Fibroblast of lung (primary cell): ENCODE measurements around the gene PACS2. TPM values are rescaled to one million over a fixed set of nuclear protein-coding genes. Genes with fewer than 3 reads are reported as not detected.

Experiments used
- DNase-seq, 2 donors: peaks; one replicate each; pipeline versions ENCODE4 v3.0.0 to v3.0.0-alpha.2; 2010; ENCODE audit warnings: low read depth in 2 of 2
- H2AFZ ChIP-seq: 2 replicates; pipeline ENCODE4 v1.5.1; 2012; ENCODE audit warnings: low read length, control low read depth, inconsistent platforms
- H3K27ac ChIP-seq: 2 replicates; pipeline ENCODE4 v1.5.1; 2011; ENCODE audit warnings: low read length, control low read depth; ENCODE audit not compliant: insufficient read depth
- H3K27me3 ChIP-seq: 2 replicates; pipeline ENCODE4 v1.5.1; 2011; ENCODE audit warnings: mild to moderate bottlenecking, low read length; ENCODE audit not compliant: control insufficient read depth, insufficient read depth
- H3K36me3 ChIP-seq: 2 replicates; pipeline ENCODE4 v1.5.1; 2011; ENCODE audit warnings: low read length; ENCODE audit not compliant: control insufficient read depth, insufficient read depth
- H3K4me1 ChIP-seq: 2 replicates; pipeline ENCODE4 v1.5.1; 2011; ENCODE audit warnings: low read length; ENCODE audit not compliant: control insufficient read depth, insufficient read depth; ENCODE audit errors: extremely low read depth
- H3K4me2 ChIP-seq: 2 replicates; pipeline ENCODE4 v1.5.1; 2011; ENCODE audit warnings: low read length, control low read depth; ENCODE audit not compliant: insufficient read depth; ENCODE audit errors: extremely low read depth
- H3K4me3 ChIP-seq, 4 experiments: fragments of 200-600 bp in 1 of 4; sonication (generic) in 1 of 4; replicated peaks in 1 of 4; 2 replicates each; pipeline ENCODE4 v1.5.1; 2011 to 2016; ENCODE audit warnings: low read length in 4 of 4, low read depth in 3 of 4, mild to moderate bottlenecking in 3 of 4, control low read depth in 2 of 4, inconsistent platforms in 1 of 4, mixed read lengths in 1 of 4; ENCODE audit not compliant: insufficient read depth in 1 of 4; ENCODE audit errors: control extremely low read depth in 1 of 4
- H3K79me2 ChIP-seq: 2 replicates; pipeline ENCODE4 v1.5.1; 2012; ENCODE audit warnings: mild to moderate bottlenecking, low read length, inconsistent platforms; ENCODE audit not compliant: control insufficient read depth, insufficient read depth
- H3K9ac ChIP-seq: 2 replicates; pipeline ENCODE4 v1.5.1; 2011; ENCODE audit warnings: mild to moderate bottlenecking, low read length, control low read depth; ENCODE audit not compliant: insufficient read depth
- H3K9me3 ChIP-seq: 2 replicates; pipeline ENCODE4 v1.5.1; 2012; ENCODE audit warnings: low read depth, low read length; ENCODE audit not compliant: control insufficient read depth, insufficient read depth
- H4K20me1 ChIP-seq: 2 replicates; pipeline ENCODE4 v1.5.1; 2011; ENCODE audit warnings: low read length; ENCODE audit not compliant: control insufficient read depth, insufficient read depth; ENCODE audit errors: extremely low read depth
- CTCF ChIP-seq, 2 donors: IDR thresholded peaks in 1 of 2; conservative IDR thresholded peaks in 1 of 2; 1 replicate in 1 of 2; 2 replicates in 1 of 2; pipeline ENCODE4 v1.5.1; 2011 to 2012; ENCODE audit warnings: low read length in 2 of 2, control low read depth in 1 of 2, inconsistent platforms in 1 of 2, low read depth in 1 of 2, mild to moderate bottlenecking in 1 of 2
- EZH2 ChIP-seq: IDR thresholded peaks from 2 replicates; pipeline ENCODE4 v1.5.1; 2012; ENCODE audit warnings: low read length, control low read depth, mild to moderate bottlenecking; ENCODE audit errors: missing control alignments
- polyA plus RNA-seq, 2 donors: library from polyadenylated mRNA; depleted of rRNA in 1 of 2; stranded (reverse) in 1 of 2; unstranded in 1 of 2; fragments of >200 nt; gene quantifications; 2 replicates each; pipeline ENCODE4 v1.2.1, GENCODE V29; 2011 to 2012; ENCODE audit warnings: missing spikeins in 1 of 2
- total RNA-seq: library from RNA; depleted of rRNA; stranded (reverse); fragments of >200 nt; gene quantifications from 2 replicates; pipeline ENCODE4 v1.2.1, GENCODE V29; 2014

PACS2 gene
- total and polyA plus RNA-seq, 2 donors (not counting 1 experiment from before 2014, with no cell fraction given): 20.3 to 52.5 TPM

- Histone ChIP-seq H3K36me3 (no peaks in the 10 kb centered on the region), H3K4me1 (no peaks in the 10 kb centered on the region), H2AFZ (no peak overlapping the region), H3K9ac (no peak overlapping the region), H3K79me2 (peaks cover 8% of the 10 kb centered on the region), H3K9me3 (no peaks in the 10 kb centered on the region), H3K4me2 (no peak overlapping the region), H3K27ac (no peak overlapping the region), H4K20me1 (no peaks in the 10 kb centered on the region), H3K4me3 (no peak overlapping the region), H3K27me3 (no peaks in the 10 kb centered on the region)
- DNase-seq: no peak
- TF ChIP-seq CTCF (conservative IDR thresholded peaks at IDR 0.05 in 1 of 2, IDR thresholded peaks at IDR 0.05 in 1 of 2; ENCODE audit: low read depth in 1 of 2, low read length in 2 of 2) (no peak), EZH2 (no peak)
Measured at GRCh38 chr14:105283028-105283427, 31.5 kb upstream of the PACS2 start.

DNA sequence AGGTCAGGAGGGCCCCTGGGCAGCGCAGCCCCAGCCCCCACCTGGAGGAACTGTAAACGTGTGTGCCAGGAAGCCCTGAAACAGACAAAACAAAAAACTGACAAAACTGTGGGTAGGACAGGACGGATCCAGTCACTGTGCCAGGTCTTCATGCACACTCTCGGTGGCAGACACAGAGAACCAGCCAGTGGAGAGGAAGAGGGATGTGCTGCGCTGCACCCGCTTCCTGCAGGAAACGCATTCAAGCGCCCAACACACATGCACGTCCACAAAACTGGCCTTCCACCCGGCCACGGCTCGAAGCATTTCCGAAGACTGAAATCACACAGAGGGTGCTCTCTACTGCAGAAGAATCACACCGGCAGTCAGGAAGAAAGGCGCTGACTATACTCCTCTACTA, 30.6 kb upstream of the PACS2 start:
- no peaks in the 10 kb centered on the region for H3K9me3 ChIP-seq
- H2AFZ ChIP-seq: no peak overlapping the region
- H3K4me1 ChIP-seq: no peaks in the 10 kb centered on the region
- H3K4me2 ChIP-seq: no peak overlapping the region
- peaks cover 8% of the 10 kb centered on the region for H3K79me2 ChIP-seq
- H3K9ac ChIP-seq: no peak overlapping the region
- H3K27ac ChIP-seq: no peak overlapping the region
- DNase-seq: no peak
- TF ChIP-seq EZH2 (no peak), CTCF (conservative IDR thresholded peaks at IDR 0.05 in 1 of 2, IDR thresholded peaks at IDR 0.05 in 1 of 2; ENCODE audit: low read depth in 1 of 2, low read length in 2 of 2) (no peak)
- H3K36me3 ChIP-seq: no peaks in the 10 kb centered on the region
- H3K27me3 ChIP-seq: no peaks in the 10 kb centered on the region
- no peaks in the 10 kb centered on the region for H4K20me1 ChIP-seq
- H3K4me3 ChIP-seq: no peak overlapping the region

- Histone ChIP-seq H2AFZ (no peak overlapping the region), H4K20me1 (no peaks in the 10 kb centered on the region), H3K27me3 (no peaks in the 10 kb centered on the region), H3K4me3 (no peak overlapping the region), H3K27ac (no peak overlapping the region), H3K4me2 (no peak overlapping the region), H3K36me3 (no peaks in the 10 kb centered on the region), H3K79me2 (peaks cover 5% of the 10 kb centered on the region), H3K9me3 (no peaks in the 10 kb centered on the region), H3K9ac (no peak overlapping the region), H3K4me1 (no peaks in the 10 kb centered on the region)
- no peak for DNase-seq
- TF ChIP-seq EZH2: no peak
- TF ChIP-seq CTCF (conservative IDR thresholded peaks at IDR 0.05 in 1 of 2, IDR thresholded peaks at IDR 0.05 in 1 of 2; ENCODE audit: low read depth in 1 of 2, low read length in 2 of 2): no peak
Measured at GRCh38 chr14:105285174-105285573, 29.4 kb upstream of the PACS2 start.
